Endothelial cell of umbilical vein (primary cell): ENCODE results near the gene TFF3.

Experiments used
- CTCF ChIP-seq, 2 donors: IDR thresholded peaks; 1 replicate in 1 of 2; 2 replicates in 1 of 2; pipeline ENCODE4 v1.5.1; 2011; ENCODE audit warnings: low read length in 2 of 2, mild to moderate bottlenecking in 2 of 2, moderate library complexity in 2 of 2, control low read depth in 1 of 2, inconsistent platforms in 1 of 2, low read depth in 1 of 2; ENCODE audit not compliant: insufficient read depth in 1 of 2; ENCODE audit errors: extremely low read depth in 1 of 2
- EZH2 ChIP-seq: IDR thresholded peaks from 2 replicates; pipeline ENCODE4 v1.6.1; 2012; ENCODE audit warnings: borderline replicate concordance, low read depth, mild to moderate bottlenecking, moderate library complexity, low read length, inconsistent platforms; ENCODE audit not compliant: severe bottlenecking
- POLR2AphosphoS5 ChIP-seq: IDR thresholded peaks from 2 replicates; pipeline ENCODE4 v1.6.1; 2012; ENCODE audit warnings: low read depth, mild to moderate bottlenecking, control low read depth, low read length, moderate library complexity; ENCODE audit not compliant: insufficient read depth

GRCh38 chr21:42353623-42354022, 38.4 kb upstream of the TFF3 start:
- no peak for TF ChIP-seq CTCF (IDR thresholded peaks at IDR 0.05; ENCODE audit: extremely low read depth in 1 of 2, insufficient read depth in 1 of 2, low read depth in 1 of 2, low read length in 2 of 2)
- TF ChIP-seq POLR2AphosphoS5: no peak
- TF ChIP-seq EZH2: no peak
